Smooth muscle cell (in vitro differentiated cells): ENCODE data around the gene ROBO1. TPM values are rescaled to one million over a fixed set of nuclear protein-coding genes. Genes with fewer than 3 reads are reported as not detected.

Experiments used
- DNase-seq: peaks from one replicate; lab custom pipeline; 2025; ENCODE audit not compliant: unreplicated experiment; lab: John Stamatoyannopoulos, UW
- H2AFZ ChIP-seq: fragments of 200-600 bp; sonication (generic); 2 replicates; pipeline ENCODE4 v1.6.0; 2016; ENCODE audit warnings: antibody characterized with exemption, low read depth, mild to moderate bottlenecking
- H3F3A ChIP-seq: fragments of 200-600 bp; sonication (generic); 2 replicates; pipeline ENCODE4 v1.6.0; 2017; ENCODE audit warnings: antibody characterized with exemption, low read depth
- H3K27ac ChIP-seq: fragments of 200-600 bp; sonication (generic); 2 replicates; pipeline ENCODE4 v1.5.1; 2016; ENCODE audit warnings: low read depth, mild to moderate bottlenecking
- H3K27me3 ChIP-seq: fragments of 200-600 bp; sonication (generic); 2 replicates; pipeline ENCODE4 v1.6.1; 2016; ENCODE audit warnings: low read depth, mild to moderate bottlenecking
- H3K36me3 ChIP-seq: fragments of 200-600 bp; sonication (generic); 2 replicates; pipeline ENCODE4 v1.5.1; 2016; ENCODE audit warnings: low read depth
- H3K4me1 ChIP-seq: fragments of 200-600 bp; sonication (generic); 2 replicates; pipeline ENCODE4 v1.5.1; 2016; ENCODE audit warnings: low read depth
- H3K4me2 ChIP-seq: fragments of 200-600 bp; sonication (generic); 2 replicates; pipeline ENCODE4 v1.6.0; 2016; ENCODE audit warnings: mild to moderate bottlenecking
- H3K4me3 ChIP-seq: fragments of 200-600 bp; sonication (generic); 2 replicates; pipeline ENCODE4 v1.5.1; 2016; ENCODE audit warnings: mild to moderate bottlenecking
- H3K79me2 ChIP-seq: fragments of 200-600 bp; sonication (generic); 2 replicates; pipeline ENCODE4 v1.6.0; 2016; ENCODE audit warnings: low read depth, mild to moderate bottlenecking
- H3K9ac ChIP-seq: fragments of 200-600 bp; sonication (generic); 2 replicates; pipeline ENCODE4 v1.6.0; 2016; ENCODE audit warnings: low read depth
- H3K9me3 ChIP-seq: fragments of 200-600 bp; sonication (generic); replicated peaks from 2 replicates; pipeline ENCODE4 v1.5.1; 2016; ENCODE audit warnings: low read depth
- H4K20me1 ChIP-seq: fragments of 200-600 bp; sonication (generic); 2 replicates; pipeline ENCODE4 v1.6.0; 2016; ENCODE audit warnings: low read depth
- CTCF ChIP-seq: fragments of 200-600 bp; sonication (generic); IDR thresholded peaks from 2 replicates; pipeline ENCODE4 v1.5.1; 2017; ENCODE audit warnings: borderline replicate concordance, mild to moderate bottlenecking, antibody characterized with exemption; ENCODE audit not compliant: insufficient read depth, poor library complexity, severe bottlenecking
- WGBS: methylation state at CpG from one replicate; pipeline ENCODE4 v1.1.7; 2016; ENCODE audit warnings: low lambda C conversion rate; 5-methylcytosine and 5-hydroxymethylcytosine counted together
- polyA plus RNA-seq: library from polyadenylated mRNA; unstranded; fragments of >200 nt; fragmentation: Nextera tagmentation; extraction: Ambion mirVana; gene quantifications from 2 replicates; pipeline ENCODE4 v1.2.1, GENCODE V29; 2016
- total RNA-seq: library from RNA; depleted of rRNA; stranded (reverse); fragments of >200 nt; gene quantifications from 2 replicates; pipeline ENCODE4 v1.2.3, GENCODE V29; 2014

Gene ROBO1
- total and polyA plus RNA-seq, 2 experiments from 2014 or later, result 30.5 to 79.5 TPM

GRCh38 chr3:79564192-79564591, 203.6 kb downstream of the ROBO1 start:
- no peak overlapping the region for H3K4me2 ChIP-seq
- no peaks in the 10 kb centered on the region for H3K79me2 ChIP-seq
- no peaks in the 10 kb centered on the region for H3K27me3 ChIP-seq
- no peaks in the 10 kb centered on the region for H3K4me1 ChIP-seq
- no peak overlapping the region for H3K27ac ChIP-seq
- H3K9ac ChIP-seq, result no peak overlapping the region
- no peaks in the 10 kb centered on the region for H3K9me3 ChIP-seq
- no peak for TF ChIP-seq CTCF
- no peaks in the 10 kb centered on the region for H3K36me3 ChIP-seq
- no peak for DNase-seq
- H2AFZ ChIP-seq, result no peak overlapping the region
- no peak overlapping the region for H3K4me3 ChIP-seq
- H4K20me1 ChIP-seq, result no peaks in the 10 kb centered on the region
- no peaks in the 10 kb centered on the region for H3F3A ChIP-seq
- WGBS, result 75% methylated on average over 1 of the region's 1 CpG

GRCh38 chr3:79560698-79561097, 207.1 kb downstream of the ROBO1 start:
- Histone ChIP-seq H2AFZ (no peak overlapping the region), H3K27ac (no peak overlapping the region), H3K4me2 (no peak overlapping the region), H3K4me1 (no peaks in the 10 kb centered on the region), H3K9ac (no peak overlapping the region), H3K36me3 (no peaks in the 10 kb centered on the region), H3K79me2 (no peaks in the 10 kb centered on the region), H4K20me1 (no peaks in the 10 kb centered on the region), H3F3A (no peaks in the 10 kb centered on the region), H3K27me3 (no peaks in the 10 kb centered on the region), H3K9me3 (no peaks in the 10 kb centered on the region), H3K4me3 (no peak overlapping the region)
- no peak for TF ChIP-seq CTCF
- no peak for DNase-seq
- 62% methylated on average over 4 of the region's 4 CpGs for WGBS

GRCh38 chr3:79558943-79559342, 208.9 kb downstream of the ROBO1 start:
- Histone ChIP-seq H3K27ac (no peak overlapping the region), H3K4me1 (no peaks in the 10 kb centered on the region), H4K20me1 (no peaks in the 10 kb centered on the region), H3K27me3 (no peaks in the 10 kb centered on the region), H3K9me3 (no peaks in the 10 kb centered on the region), H3K4me2 (no peak overlapping the region), H3K79me2 (no peaks in the 10 kb centered on the region), H3K4me3 (no peak overlapping the region), H3K36me3 (no peaks in the 10 kb centered on the region), H3K9ac (no peak overlapping the region), H3F3A (no peaks in the 10 kb centered on the region), H2AFZ (no peak overlapping the region)
- no peak for DNase-seq
- WGBS, result 86% methylated on average over 6 of the region's 6 CpGs
- no peak for TF ChIP-seq CTCF

- no peak for TF ChIP-seq CTCF
- H3K36me3 ChIP-seq, result no peaks in the 10 kb centered on the region
- H3K9me3 ChIP-seq, result no peaks in the 10 kb centered on the region
- H3K79me2 ChIP-seq, result no peaks in the 10 kb centered on the region
- no peaks in the 10 kb centered on the region for H4K20me1 ChIP-seq
- no peaks in the 10 kb centered on the region for H3F3A ChIP-seq
- no peaks in the 10 kb centered on the region for H3K4me1 ChIP-seq
- no peak overlapping the region for H3K27ac ChIP-seq
- no peak overlapping the region for H3K4me2 ChIP-seq
- H3K27me3 ChIP-seq, result no peaks in the 10 kb centered on the region
- H3K4me3 ChIP-seq, result no peak overlapping the region
- no peak overlapping the region for H2AFZ ChIP-seq
- WGBS, result 91% methylated on average over 1 of the region's 1 CpG
- H3K9ac ChIP-seq, result no peak overlapping the region
- DNase-seq, result no peak
Observed at GRCh38 chr3:79555655-79556054, 212.1 kb downstream of the ROBO1 start.
